H1 (cell line): ENCODE results near the gene LDLRAD4. TPM values are rescaled to one million over a fixed set of nuclear protein-coding genes. Genes with fewer than 3 reads are reported as not detected.

Source experiments
- CTCF ChIA-PET: fragments of 300-600 bp; sonication (Branson Sonifier 250); formaldehyde crosslinking; loops from one replicate; lab custom pipeline; 2021; ENCODE audit not compliant: partially characterized antibody; lab: Charles Lee
- POLR2A ChIA-PET: fragments of 300-600 bp; sonication (Branson Sonifier 250); formaldehyde crosslinking; loops from one replicate; lab custom pipeline; 2021; ENCODE audit warnings: inconsistent platforms; ENCODE audit not compliant: partially characterized antibody; lab: Charles Lee
- DNase-seq, 2 experiments: peaks; one replicate each; pipeline versions ENCODE4 v3.0.0 to v3.0.0-alpha.2; 2010 to 2022; ENCODE audit warnings: low spot score in 2 of 2, low read depth in 1 of 2, mixed read lengths in 1 of 2
- FAIRE-seq: peaks from 2 replicates; lab custom pipeline; 2011; peaks lifted over from hg19 to GRCh38; lab: Jason Lieb, UNC
- H2AFZ ChIP-seq: 2 replicates; pipeline ENCODE4 v1.8.1; 2012; ENCODE audit warnings: low read length, inconsistent platforms
- H2AK5ac ChIP-seq: 2 replicates; pipeline ENCODE4 v1.6.1; 2013; ENCODE audit warnings: low read depth, low read length
- H2BK120ac ChIP-seq: replicated peaks from 2 replicates; pipeline ENCODE3; 2013; ENCODE audit warnings: low read depth, low read length, inconsistent platforms
- H2BK12ac ChIP-seq: 2 replicates; pipeline ENCODE4 v1.6.1; 2013; ENCODE audit warnings: low read depth, low read length
- H2BK15ac ChIP-seq: 2 replicates; pipeline ENCODE4 v1.6.1; 2013; ENCODE audit warnings: low read length
- H2BK20ac ChIP-seq: 2 replicates; pipeline ENCODE4 v1.6.1; 2013; ENCODE audit warnings: low read length
- H2BK5ac ChIP-seq: 2 replicates; pipeline ENCODE4 v1.6.1; 2013; ENCODE audit warnings: low read depth, low read length
- H3K14ac ChIP-seq: 2 replicates; pipeline ENCODE4 v1.6.1; 2013; ENCODE audit warnings: inconsistent platforms; ENCODE audit not compliant: insufficient read length
- H3K18ac ChIP-seq: 2 replicates; pipeline ENCODE4 v1.6.1; 2013; ENCODE audit warnings: low read length; ENCODE audit errors: extremely low read depth
- H3K23ac ChIP-seq: 2 replicates; pipeline ENCODE4 v1.6.1; 2013; ENCODE audit warnings: inconsistent platforms; ENCODE audit not compliant: insufficient read length
- H3K23me2 ChIP-seq: 2 replicates; pipeline ENCODE4 v1.6.1; 2013; ENCODE audit warnings: low read depth, low read length
- H3K27ac ChIP-seq: 2 replicates; pipeline ENCODE4 v1.6.1; 2011; ENCODE audit warnings: low read depth, low read length, inconsistent platforms
- H3K27me3 ChIP-seq, 4 experiments: replicated peaks in 1 of 4; 1 replicate in 1 of 4; 2 replicates in 3 of 4; pipeline versions ENCODE4 v1.6.1 to v1.8.1; 2011 to 2013; ENCODE audit warnings: low read length in 3 of 4, mild to moderate bottlenecking in 3 of 4, inconsistent platforms in 2 of 4, mixed read lengths in 2 of 4, moderate library complexity in 1 of 4; ENCODE audit not compliant: control insufficient read depth in 3 of 4, insufficient read depth in 3 of 4; ENCODE audit errors: extremely low read depth in 1 of 4
- H3K36me3 ChIP-seq, 4 experiments: 2 replicates each; pipeline versions ENCODE4 v1.6.1 to v1.8.1; 2011 to 2013; ENCODE audit warnings: mild to moderate bottlenecking in 4 of 4, low read length in 3 of 4, moderate library complexity in 2 of 4, control low read depth in 1 of 4, inconsistent platforms in 1 of 4; ENCODE audit not compliant: insufficient read depth in 4 of 4, control insufficient read depth in 2 of 4
- H3K4ac ChIP-seq: replicated peaks from 2 replicates; pipeline ENCODE3; 2013; ENCODE audit warnings: low read length, low read depth, mixed read lengths, inconsistent platforms; ENCODE audit not compliant: insufficient read length
- H3K4me1 ChIP-seq, 4 experiments: replicated peaks in 1 of 4; 1 replicate in 1 of 4; 2 replicates in 3 of 4; pipeline versions ENCODE4 v1.6.1 to v1.8.1; 2011 to 2013; ENCODE audit warnings: low read length in 3 of 4, inconsistent platforms in 2 of 4, mixed read lengths in 1 of 4; ENCODE audit not compliant: insufficient read depth in 4 of 4, control insufficient read depth in 3 of 4
- H3K4me2 ChIP-seq, 2 experiments: 2 replicates each; pipeline versions ENCODE4 v1.6.1 to v1.8.1; 2011 to 2013; ENCODE audit warnings: low read depth in 2 of 2, low read length in 2 of 2, control low read depth in 1 of 2, inconsistent platforms in 1 of 2, mild to moderate bottlenecking in 1 of 2; ENCODE audit not compliant: insufficient read depth in 1 of 2
- H3K4me3 ChIP-seq, 4 experiments: fragments of 200-600, 300-600 bp in 1 of 4; sonication (generic), shearing (Covaris generic), sonication (Bioruptor Twin) in 1 of 4; 2 replicates each; pipeline versions ENCODE4 v1.5.1 to v1.8.1; 2011 to 2016; ENCODE audit warnings: low read length in 4 of 4, low read depth in 3 of 4, control low read depth in 2 of 4, inconsistent platforms in 2 of 4, mild to moderate bottlenecking in 2 of 4, mixed read lengths in 1 of 4, moderate library complexity in 1 of 4; ENCODE audit not compliant: insufficient read depth in 2 of 4; ENCODE audit errors: extremely low read depth in 1 of 4
- H3K56ac ChIP-seq: replicated peaks from 2 replicates; pipeline ENCODE3; 2013; ENCODE audit warnings: low read depth, mild to moderate bottlenecking, mixed read lengths, low read length, inconsistent platforms; ENCODE audit not compliant: insufficient read length
- H3K79me1 ChIP-seq: 2 replicates; pipeline ENCODE4 v1.6.1; 2013; ENCODE audit warnings: low read depth, low read length, control low read depth
- H3K79me2 ChIP-seq, 2 experiments: 2 replicates each; pipeline versions ENCODE4 v1.6.1 to v1.8.1; 2012 to 2013; ENCODE audit warnings: low read length in 2 of 2, mild to moderate bottlenecking in 2 of 2, inconsistent platforms in 1 of 2; ENCODE audit not compliant: insufficient read depth in 2 of 2, control insufficient read depth in 1 of 2
- H3K9ac ChIP-seq, 4 experiments: replicated peaks in 1 of 4; 1 replicate in 1 of 4; 2 replicates in 3 of 4; pipeline versions ENCODE4 v1.6.1 to v1.8.1; 2011 to 2013; ENCODE audit warnings: low read depth in 3 of 4, low read length in 3 of 4, control low read depth in 2 of 4, mild to moderate bottlenecking in 2 of 4, moderate library complexity in 2 of 4, inconsistent platforms in 1 of 4; ENCODE audit errors: extremely low read depth in 1 of 4
- H3K9me3 ChIP-seq, 2 experiments: 2 replicates each; pipeline versions ENCODE4 v1.6.1 to v1.8.1; 2012 to 2013; ENCODE audit warnings: mild to moderate bottlenecking in 2 of 2, moderate library complexity in 2 of 2, control low read depth in 1 of 2, inconsistent platforms in 1 of 2, low read depth in 1 of 2, low read length in 1 of 2, mixed read lengths in 1 of 2; ENCODE audit not compliant: insufficient read depth in 2 of 2
- H4K20me1 ChIP-seq, 2 experiments: replicated peaks in 1 of 2; 2 replicates each; pipeline versions ENCODE3 to v1.8.1; 2011 to 2013; ENCODE audit warnings: inconsistent platforms in 2 of 2, low read length in 2 of 2, mild to moderate bottlenecking in 1 of 2; ENCODE audit not compliant: insufficient read depth in 2 of 2, control insufficient read depth in 1 of 2
- H4K5ac ChIP-seq: 2 replicates; pipeline ENCODE4 v1.6.1; 2013; ENCODE audit warnings: low read length, low read depth, mixed read lengths, inconsistent platforms; ENCODE audit not compliant: insufficient read length
- H4K8ac ChIP-seq: 2 replicates; pipeline ENCODE4 v1.8.0; 2013; ENCODE audit warnings: mild to moderate bottlenecking, moderate library complexity, low read length, inconsistent platforms; ENCODE audit not compliant: insufficient read depth; ENCODE audit errors: extremely low read depth
- H4K91ac ChIP-seq: replicated peaks from 2 replicates; pipeline ENCODE3; 2013; ENCODE audit warnings: low read length, mixed read lengths, inconsistent platforms; ENCODE audit not compliant: insufficient read length
- CTBP2 ChIP-seq: IDR thresholded peaks from 2 replicates; pipeline ENCODE4 v1.7.0; 2011; ENCODE audit warnings: borderline replicate concordance, mild to moderate bottlenecking, moderate library complexity, mixed read lengths, low read length; ENCODE audit not compliant: insufficient read depth, insufficient read length
- JUND ChIP-seq: IDR thresholded peaks from 2 replicates; pipeline ENCODE4 v1.6.1; 2011; ENCODE audit warnings: mild to moderate bottlenecking, improper control_type of control experiment, low read length
- KDM4A ChIP-seq: IDR thresholded peaks from one replicate; pipeline ENCODE4 v1.7.1; 2012; ENCODE audit warnings: low read depth, mild to moderate bottlenecking, moderate library complexity, low read length, inconsistent platforms; ENCODE audit not compliant: severe bottlenecking
- KDM5A ChIP-seq: fragments of 200-600 bp; IDR thresholded peaks from 2 replicates; pipeline ENCODE4 v1.7.1; 2012; ENCODE audit warnings: mild to moderate bottlenecking, low read length, inconsistent platforms, mixed read lengths
- RXRA ChIP-seq: IDR thresholded peaks from 2 replicates; pipeline ENCODE4 v1.6.1; 2011; ENCODE audit warnings: low read depth, mild to moderate bottlenecking, low read length, moderate library complexity; ENCODE audit not compliant: insufficient read depth
- SIN3A ChIP-seq, 2 experiments: IDR thresholded peaks in 1 of 2; conservative IDR thresholded peaks in 1 of 2; 2 replicates each; pipeline ENCODE4 v1.6.1; 2011 to 2012; ENCODE audit warnings: low read length in 2 of 2, improper control_type of control experiment in 1 of 2, low read depth in 1 of 2, mild to moderate bottlenecking in 1 of 2
- SP4 ChIP-seq: IDR thresholded peaks from 2 replicates; pipeline ENCODE4 v1.6.1; 2012; ENCODE audit warnings: low read length, inconsistent platforms
- SUZ12 ChIP-seq: fragments of 200-600 bp; sonication (generic); IDR thresholded peaks from 2 replicates; pipeline ENCODE4 v1.6.1; 2012; ENCODE audit warnings: mild to moderate bottlenecking, inconsistent platforms, low read length, moderate library complexity, mixed read lengths
- TAF1 ChIP-seq: IDR thresholded peaks from 2 replicates; pipeline ENCODE4 v1.6.1; 2011; ENCODE audit warnings: mild to moderate bottlenecking, low read depth, low read length
- ZNF274 ChIP-seq: IDR thresholded peaks from 2 replicates; pipeline ENCODE4 v1.7.0; 2012; ENCODE audit warnings: low read length, borderline replicate concordance; ENCODE audit errors: extremely low read depth
- WGBS, 2 experiments: shearing (Covaris generic) in 1 of 2; methylation state at CpG; one replicate each; pipeline versions ENCODE4 v1.1.6 to v1.1.7; 2013 to 2015; ENCODE audit warnings: low lambda C conversion rate in 2 of 2, mixed read lengths in 2 of 2, inconsistent platforms in 1 of 2, low coverage in 1 of 2, missing lambda C conversion rate in 1 of 2; ENCODE audit not compliant: insufficient replicate concordance in 2 of 2, insufficient coverage in 1 of 2, insufficient read length in 1 of 2; ENCODE audit errors: extremely low coverage in 1 of 2, missing lambda C conversion rate in 1 of 2; 5-methylcytosine and 5-hydroxymethylcytosine counted together
- polyA plus RNA-seq, 7 experiments: library from polyadenylated mRNA; depleted of rRNA in 3 of 7; stranded (reverse) in 5 of 7; unstranded in 2 of 7; fragments of >200 nt in 5 of 7; fragments of 200-250 nt in 2 of 7; gene quantifications; 1 replicate in 5 of 7; 2 replicates in 1 of 7; 4 replicates in 1 of 7; pipeline versions ENCODE4 v1.2.1 to v1.2.3, GENCODE V29; 2011 to 2013; ENCODE audit warnings: missing spikeins in 2 of 7, mixed read lengths in 2 of 7
- total RNA-seq: library from RNA; stranded (reverse); fragmentation: NEBNext Ultra II Directional; extraction: Animal tissue kit (Norgen Biotek cat#: 25700); gene quantifications from 2 replicates; pipeline ENCODE4 v1.2.1, GENCODE V29; 2021

The LDLRAD4 gene
- total and polyA plus RNA-seq, 2 of the 8 experiments (the other 6 are each of a cell fraction or from before 2014, with no cell fraction given) = 0.77 to 1.4 TPM

DNA sequence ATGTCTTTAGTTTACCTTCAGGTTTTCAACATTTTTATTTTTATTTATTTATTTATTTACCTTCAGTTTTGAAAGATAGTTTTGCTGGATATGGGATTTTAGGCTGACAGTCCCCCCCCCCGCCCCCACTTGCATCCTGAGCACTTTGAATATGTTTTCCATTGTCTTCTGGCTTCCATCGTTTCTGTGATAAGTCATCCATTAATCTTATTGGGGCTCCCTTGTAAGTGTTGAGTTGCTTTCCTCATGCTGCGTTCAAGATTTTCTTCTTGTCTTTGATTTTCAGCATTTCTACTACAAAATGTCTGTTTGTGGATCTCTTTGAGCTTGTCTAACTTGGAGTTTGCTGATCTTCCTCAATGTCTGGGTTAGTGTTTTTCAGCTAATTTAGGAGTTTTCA, 19.4 kb upstream of the LDLRAD4 start:
- Histone ChIP-seq H2BK5ac (no peak overlapping the region), H3K27ac (no peak overlapping the region), H4K20me1 (no peaks in the 10 kb centered on the region), H3K4me3 (no peak overlapping the region), H4K8ac (no peak overlapping the region), H2BK15ac (no peak overlapping the region), H2BK20ac (no peak overlapping the region), H4K5ac (no peak overlapping the region), H3K36me3 (no peaks in the 10 kb centered on the region; a peak in 1 of 8 replicates), H2BK12ac (no peak overlapping the region), H3K79me2 (no peaks in the 10 kb centered on the region), H3K23ac (no peak overlapping the region), H3K79me1 (no peaks in the 10 kb centered on the region), H3K14ac (no peak overlapping the region), H3K9ac (no peak overlapping the region), H3K9me3 (peaks cover 5 to 7% of the 10 kb centered on the region in 2 experiments; a peak in 3 of 4 replicates), H3K23me2 (no peaks in the 10 kb centered on the region), H3K56ac (no peak overlapping the region), H3K4ac (no peak overlapping the region), H3K27me3 (no peaks in the 10 kb centered on the region), H2BK120ac (no peak overlapping the region), H2AK5ac (no peak overlapping the region), H4K91ac (no peak overlapping the region), H3K4me2 (no peak overlapping the region), H2AFZ (no peak overlapping the region), H3K18ac (no peak overlapping the region), H3K4me1 (no peaks in the 10 kb centered on the region)
- CTCF ChIA-PET = interaction anchor here (0.6 kb wide), 1 partner anchor 624 kb away, joined by 3 read pairs; no protein-coding TSS in a partner anchor
- POLR2A ChIA-PET = no interaction called here
- FAIRE-seq = no peak
- DNase-seq = no peak
- 55% methylated on average over 3 of the region's 3 CpGs; no CpG with 5 or more reads in 1 of the 2 experiments for WGBS, 2 experiments
- TF ChIP-seq CTBP2 (no peak), JUND (no peak), SP4 (no peak), TAF1 (no peak), SIN3A (conservative IDR thresholded peaks at IDR 0.05 in 1 of 2, IDR thresholded peaks at IDR 0.05 in 1 of 2; ENCODE audit: low read depth in 1 of 2, low read length in 2 of 2) (no peak), SUZ12 (no peak), KDM4A (no peak), KDM5A (no peak), ZNF274 (no peak), RXRA (no peak)
